A549 treated with dexamethasone at 1 μM for 4 hours (cell line): Measurements from ENCODE around the gene SLC26A11. TPM values are rescaled to one million over a fixed set of nuclear protein-coding genes. Genes with fewer than 3 reads are reported as not detected.

Experiments
- total RNA-seq: library from RNA; stranded (reverse); fragments of 200-300 nt; extraction: Qiagen RNA extraction; gene quantifications from 5 replicates; pipeline ENCODE4 v1.2.3, GENCODE V29; 2022

SLC26A11 gene
- 10.2 to 14.0 TPM (median 12.8 TPM) in 5 replicates for total RNA-seq

GRCh38 chr17:80220054-80220735 lies at the start of gene SLC26A11, which contains the start of gene SGSH:
SLC26A11 (plus strand) TSS chr17:80220427; CDS start chr17:80221561, 1,134 bp downstream.
SGSH (minus strand) TSS chr17:80220333; CDS start chr17:80220313, 20 bp downstream.

GRCh38 chr17:80260791-80261158 lies 40.5 kb downstream of the SLC26A11 start, which contains the start of gene RNF213:
RNF213 (plus strand) TSS chr17:80260852; CDS start chr17:80263682, 2,830 bp downstream.

Other genes starting within 250 kb of the SLC26A11 start
- 10.2 to 19.0 TPM (median 17.7 TPM) in 5 replicates for gene TBC1D16, start 184.6 kb upstream of the SLC26A11 start, total RNA-seq
- 7.0 to 9.4 TPM (median 8.8 TPM) in 5 replicates for gene CCDC40, start 183.8 kb upstream of the SLC26A11 start, total RNA-seq
- gene GAA, start 118.8 kb upstream of the SLC26A11 start, total RNA-seq, result 41.2 to 68.6 TPM (median 61.1 TPM) in 5 replicates
- 203 to 229 TPM (median 219 TPM) in 5 replicates for gene EIF4A3, start 73.3 kb upstream of the SLC26A11 start, total RNA-seq
- gene CARD14, start 50.4 kb upstream of the SLC26A11 start, total RNA-seq, result 0.22 to 0.42 TPM (median 0.38 TPM) in 5 replicates
- gene SGSH, start 94 bp upstream of the SLC26A11 start, total RNA-seq, result 17.6 to 25.7 TPM (median 22.6 TPM) in 5 replicates
- 45.2 to 70.2 TPM (median 64.5 TPM) in 5 replicates for gene RNF213, start 40.4 kb downstream of the SLC26A11 start, total RNA-seq
- 39.4 to 47.2 TPM (median 41.0 TPM) in 5 replicates for gene ENDOV, start 194.7 kb downstream of the SLC26A11 start, total RNA-seq